GM12878 (cell line): ENCODE data around the gene HDAC9. TPM values are rescaled to one million over a fixed set of nuclear protein-coding genes. Genes with fewer than 3 reads are reported as not detected.

Experiments used
- ATAC-seq: fragments of 200-7000 bp; cut with Tn5 transposase; 3 replicates; pipeline ENCODE4 v1.9.1; 2020; ENCODE audit warnings: mild to moderate bottlenecking, moderate library complexity
- BruUV-seq: library from RNA; stranded (reverse); fragments of 400-500 nt; replicated peaks from 2 replicates; lab custom pipeline; 2021; lab: Mats Ljungman, UMichigan
- CTCF ChIA-PET: fragments of 300-600 bp; sonication (Branson Sonifier 250); formaldehyde crosslinking; extraction: SDS; loops from one replicate; lab custom pipeline; 2021; ENCODE audit warnings: inconsistent platforms; lab: Yijun Ruan, JAX
- POLR2A ChIA-PET: fragments of 350-600 bp; formaldehyde crosslinking; extraction: SDS; loops from one replicate; lab custom pipeline; 2021; ENCODE audit warnings: inconsistent platforms; lab: Charles Lee
- RAD21 ChIA-PET: fragments of 300-600 bp; sonication (Branson Sonifier 250); formaldehyde crosslinking; loops from one replicate; lab custom pipeline; 2023; ENCODE audit warnings: antibody characterized with exemption; ENCODE audit not compliant: unreplicated experiment; lab: Charles Lee
- SMC1A ChIA-PET: fragments of 300-600 bp; sonication (Branson Sonifier 250); formaldehyde crosslinking; loops from one replicate; lab custom pipeline; 2023; ENCODE audit not compliant: unreplicated experiment, uncharacterized antibody; lab: Charles Lee
- DNase-seq: peaks from one replicate; pipeline ENCODE4 v3.0.0-alpha.2; 2011; ENCODE audit warnings: low read depth, low spot score
- FAIRE-seq: peaks from 3 replicates; lab custom pipeline; 2011; peaks lifted over from hg19 to GRCh38; lab: Jason Lieb, UNC
- H2AFZ ChIP-seq: 2 replicates; pipeline ENCODE4 v1.6.0; 2011; ENCODE audit warnings: low read depth, low read length, control low read depth; ENCODE audit not compliant: control insufficient read depth
- H3K27ac ChIP-seq: 2 replicates; pipeline ENCODE4 v1.5.1; 2011; ENCODE audit warnings: control low read depth; ENCODE audit not compliant: control insufficient read depth, insufficient read depth
- H3K27me3 ChIP-seq, 2 experiments: replicated peaks in 1 of 2; 2 replicates each; pipeline versions ENCODE4 v1.6.0 to v1.6.1; 2011; ENCODE audit warnings: low read length in 1 of 2; ENCODE audit not compliant: control insufficient read depth in 2 of 2, insufficient read depth in 2 of 2
- H3K36me3 ChIP-seq, 2 experiments: 2 replicates each; pipeline ENCODE4 v1.5.1; 2011; ENCODE audit warnings: low read length in 1 of 2; ENCODE audit not compliant: control insufficient read depth in 2 of 2, insufficient read depth in 2 of 2
- H3K4me1 ChIP-seq: 2 replicates; pipeline ENCODE4 v1.6.1; 2011; ENCODE audit warnings: mild to moderate bottlenecking, low read length, moderate library complexity, mixed read lengths; ENCODE audit not compliant: control insufficient read depth, insufficient read depth
- H3K4me2 ChIP-seq: 2 replicates; pipeline ENCODE4 v1.6.0; 2011; ENCODE audit warnings: control low read depth; ENCODE audit not compliant: control insufficient read depth, insufficient read depth
- H3K4me3 ChIP-seq: fragments of 200-600 bp; sonication (generic); 2 replicates; pipeline ENCODE4 v1.5.1; 2016
- H3K79me2 ChIP-seq: 2 replicates; pipeline ENCODE4 v1.6.0; 2011; ENCODE audit warnings: low read length; ENCODE audit not compliant: control insufficient read depth, insufficient read depth
- H3K9ac ChIP-seq: 2 replicates; pipeline ENCODE4 v1.8.0; 2011; ENCODE audit warnings: low read length, control low read depth, mixed read lengths; ENCODE audit not compliant: control insufficient read depth, insufficient read depth
- H3K9me3 ChIP-seq: replicated peaks from 3 replicates; pipeline ENCODE4 v1.5.1; 2011; ENCODE audit warnings: mild to moderate bottlenecking, low read length; ENCODE audit not compliant: control insufficient read depth, insufficient read depth
- H4K20me1 ChIP-seq: 2 replicates; pipeline ENCODE4 v1.6.0; 2011; ENCODE audit not compliant: control insufficient read depth, insufficient read depth
- ASH2L ChIP-seq: fragments of 300-600, 200-600 bp; sonication (generic); IDR thresholded peaks from 2 replicates; pipeline ENCODE4 v1.6.1; 2017; ENCODE audit warnings: low read depth, mild to moderate bottlenecking, borderline replicate concordance
- KAT2A ChIP-seq: conservative IDR thresholded peaks from 2 replicates; pipeline ENCODE4 v1.6.1; 2011; ENCODE audit warnings: low read depth, low read length; ENCODE audit not compliant: control insufficient read depth
- MTA2 ChIP-seq: fragments of 450-650 bp; IDR thresholded peaks from 2 replicates; pipeline ENCODE4 v1.6.1; 2016; ENCODE audit warnings: low read depth, mild to moderate bottlenecking, moderate library complexity
- RUNX3 ChIP-seq: IDR thresholded peaks from 2 replicates; pipeline ENCODE4 v1.6.1; 2012; ENCODE audit warnings: low read length, inconsistent platforms
- WGBS: methylation state at CpG from one replicate; pipeline ENCODE4 v1.1.6; 2016; ENCODE audit warnings: low lambda C conversion rate; ENCODE audit not compliant: insufficient replicate concordance, insufficient coverage; ENCODE audit errors: missing lambda C conversion rate; 5-methylcytosine and 5-hydroxymethylcytosine counted together
- in situ Hi-C: fragments of 300-500 bp; cut with MboI; formaldehyde crosslinking; loops from 9 replicates; pipeline ENCODE4 v1.14.3; 2018; ENCODE audit warnings: mixed read lengths
- intact Hi-C: fragments of 100-400 bp; cut with micrococcal nuclease; formaldehyde crosslinking; loops from one replicate; pipeline ENCODE4 v1.14.2; 2022; ENCODE audit not compliant: unreplicated experiment
- polyA plus RNA-seq, 11 experiments: library from polyadenylated mRNA; depleted of rRNA in 4 of 11; unstranded in 6 of 11; stranded (reverse) in 5 of 11; fragments of >200 nt; fragmentation: Nextera tagmentation in 4 of 11; fragmentation: Illumina TruSeq in 1 of 11; extraction: Ambion mirVana in 4 of 11; extraction: Trizol in 1 of 11; gene quantifications; 1 replicate in 1 of 11; 2 replicates in 10 of 11; pipeline versions ENCODE4 v1.2.1 to v1.2.3, GENCODE V29; 2011 to 2016; ENCODE audit warnings: inconsistent platforms in 2 of 11, missing spikeins in 2 of 11, low read depth in 1 of 11
- total RNA-seq, 4 experiments: library from RNA; depleted of rRNA in 3 of 4; stranded (reverse); fragments of >200 nt in 3 of 4; fragmentation: Illumina TruSeq in 1 of 4; extraction: Trizol in 1 of 4; gene quantifications; 2 replicates each; pipeline versions ENCODE4 v1.2.1 to v1.2.3, GENCODE V29; 2013 to 2021
- TF ChIP-seq, protein P1 (sequence below): fragments of 450-650 bp; IDR thresholded peaks from 2 replicates; pipeline ENCODE4 v1.6.1; 2018; ENCODE audit warnings: mild to moderate bottlenecking, low read depth, moderate library complexity; ENCODE audit not compliant: partially characterized antibody
- TF ChIP-seq, protein P2 (sequence below): fragments of 450-650 bp; IDR thresholded peaks from 2 replicates; pipeline ENCODE4 v1.6.1; 2017; ENCODE audit warnings: mild to moderate bottlenecking, low read depth, inconsistent platforms; ENCODE audit not compliant: poor library complexity, severe bottlenecking

Gene HDAC9
- total and polyA plus RNA-seq, 10 of the 15 experiments (the other 5 are each of a cell fraction or from before 2014, with no cell fraction given) = 0.73 to 12.8 (median 0.92) TPM

DNA sequence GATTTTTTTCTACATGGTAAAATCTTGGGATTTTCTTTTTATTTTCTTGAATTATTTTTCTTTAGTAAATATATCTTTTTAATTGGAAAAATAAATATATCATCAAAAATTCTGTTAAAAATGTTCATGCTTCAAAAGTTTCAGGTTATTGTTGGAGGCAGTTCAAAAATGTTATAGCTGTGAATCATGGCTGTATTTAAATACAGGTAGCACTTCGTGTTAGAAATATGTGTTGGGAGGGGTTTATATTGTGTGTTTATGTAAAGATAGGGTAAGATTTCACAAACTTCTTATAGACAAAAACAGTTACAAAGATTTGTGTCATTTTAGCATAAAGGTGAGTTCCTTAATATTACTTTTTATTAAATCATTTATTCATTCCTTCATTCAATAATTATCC is 60.4 kb downstream of the HDAC9 start:
- no peak for ATAC-seq
- Histone ChIP-seq H3K9me3 (no peaks in the 10 kb centered on the region), H4K20me1 (no peaks in the 10 kb centered on the region), H2AFZ (no peak overlapping the region), H3K36me3 (no peaks in the 10 kb centered on the region), H3K79me2 (no peaks in the 10 kb centered on the region), H3K4me3 (no peak overlapping the region), H3K27me3 (no peaks in the 10 kb centered on the region), H3K4me1 (no peaks in the 10 kb centered on the region), H3K9ac (no peak overlapping the region), H3K27ac (no peak overlapping the region), H3K4me2 (no peak overlapping the region)
- FAIRE-seq = no peak
- POLR2A ChIA-PET = no interaction called here
- 50% methylated on average over 1 of the region's 1 CpG for WGBS
- no peak for TF ChIP-seq KAT2A
- TF ChIP-seq, protein P1, sequence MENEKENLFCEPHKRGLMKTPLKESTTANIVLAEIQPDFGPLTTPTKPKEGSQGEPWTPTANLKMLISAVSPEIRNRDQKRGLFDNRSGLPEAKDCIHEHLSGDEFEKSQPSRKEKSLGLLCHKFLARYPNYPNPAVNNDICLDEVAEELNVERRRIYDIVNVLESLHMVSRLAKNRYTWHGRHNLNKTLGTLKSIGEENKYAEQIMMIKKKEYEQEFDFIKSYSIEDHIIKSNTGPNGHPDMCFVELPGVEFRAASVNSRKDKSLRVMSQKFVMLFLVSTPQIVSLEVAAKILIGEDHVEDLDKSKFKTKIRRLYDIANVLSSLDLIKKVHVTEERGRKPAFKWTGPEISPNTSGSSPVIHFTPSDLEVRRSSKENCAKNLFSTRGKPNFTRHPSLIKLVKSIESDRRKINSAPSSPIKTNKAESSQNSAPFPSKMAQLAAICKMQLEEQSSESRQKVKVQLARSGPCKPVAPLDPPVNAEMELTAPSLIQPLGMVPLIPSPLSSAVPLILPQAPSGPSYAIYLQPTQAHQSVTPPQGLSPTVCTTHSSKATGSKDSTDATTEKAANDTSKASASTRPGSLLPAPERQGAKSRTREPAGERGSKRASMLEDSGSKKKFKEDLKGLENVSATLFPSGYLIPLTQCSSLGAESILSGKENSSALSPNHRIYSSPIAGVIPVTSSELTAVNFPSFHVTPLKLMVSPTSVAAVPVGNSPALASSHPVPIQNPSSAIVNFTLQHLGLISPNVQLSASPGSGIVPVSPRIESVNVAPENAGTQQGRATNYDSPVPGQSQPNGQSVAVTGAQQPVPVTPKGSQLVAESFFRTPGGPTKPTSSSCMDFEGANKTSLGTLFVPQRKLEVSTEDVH = no peak
- TF ChIP-seq ASH2L = no peak
- in situ Hi-C loops (no loop called here), intact Hi-C loops (no loop called here)
- no TSS peak for BruUV-seq
- RAD21 ChIA-PET = no interaction called here
- SMC1A ChIA-PET = interaction anchor here (1.0 kb wide), 1 partner anchor 13 kb away, joined by 3 read pairs; no protein-coding TSS in a partner anchor
- no peak for DNase-seq
- CTCF ChIA-PET = interaction anchor here (0.6 kb wide), 1 partner anchor 16 kb away, joined by 3 read pairs; no protein-coding TSS in a partner anchor

DNA sequence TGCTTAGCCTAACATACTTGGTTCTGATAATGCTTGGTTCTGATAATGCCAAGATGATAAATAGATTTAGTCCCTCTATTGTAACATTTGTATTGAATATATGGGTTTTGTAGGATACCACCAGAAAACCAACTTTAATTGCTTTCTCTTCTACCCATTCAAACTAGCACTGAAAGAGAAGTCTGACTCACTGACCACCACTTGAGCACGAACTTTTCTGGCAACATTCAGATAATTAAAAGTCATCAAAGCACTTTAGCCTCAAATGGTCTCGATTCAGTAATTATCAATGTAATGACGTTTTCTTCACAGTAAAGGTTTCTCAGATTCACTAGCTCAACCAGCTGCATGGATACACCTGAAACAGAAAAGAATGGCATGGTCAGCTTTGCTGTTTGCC is 63.0 kb downstream of the HDAC9 start:
- Histone ChIP-seq H3K9ac (no peak overlapping the region), H3K36me3 (no peaks in the 10 kb centered on the region), H2AFZ (no peak overlapping the region), H3K4me2 (no peak overlapping the region), H4K20me1 (no peaks in the 10 kb centered on the region), H3K9me3 (no peaks in the 10 kb centered on the region), H3K4me1 (no peaks in the 10 kb centered on the region), H3K27me3 (no peaks in the 10 kb centered on the region), H3K4me3 (no peak overlapping the region), H3K79me2 (no peaks in the 10 kb centered on the region), H3K27ac (no peak overlapping the region)
- no peak for DNase-seq
- TF ChIP-seq RUNX3 (peak; percentile 14; the same call in 1 of the 2 replicates), MTA2 (0 out of 2 replicates have a peak, but pooled peaks have one; percentile 40)
- TF ChIP-seq, protein P2, sequence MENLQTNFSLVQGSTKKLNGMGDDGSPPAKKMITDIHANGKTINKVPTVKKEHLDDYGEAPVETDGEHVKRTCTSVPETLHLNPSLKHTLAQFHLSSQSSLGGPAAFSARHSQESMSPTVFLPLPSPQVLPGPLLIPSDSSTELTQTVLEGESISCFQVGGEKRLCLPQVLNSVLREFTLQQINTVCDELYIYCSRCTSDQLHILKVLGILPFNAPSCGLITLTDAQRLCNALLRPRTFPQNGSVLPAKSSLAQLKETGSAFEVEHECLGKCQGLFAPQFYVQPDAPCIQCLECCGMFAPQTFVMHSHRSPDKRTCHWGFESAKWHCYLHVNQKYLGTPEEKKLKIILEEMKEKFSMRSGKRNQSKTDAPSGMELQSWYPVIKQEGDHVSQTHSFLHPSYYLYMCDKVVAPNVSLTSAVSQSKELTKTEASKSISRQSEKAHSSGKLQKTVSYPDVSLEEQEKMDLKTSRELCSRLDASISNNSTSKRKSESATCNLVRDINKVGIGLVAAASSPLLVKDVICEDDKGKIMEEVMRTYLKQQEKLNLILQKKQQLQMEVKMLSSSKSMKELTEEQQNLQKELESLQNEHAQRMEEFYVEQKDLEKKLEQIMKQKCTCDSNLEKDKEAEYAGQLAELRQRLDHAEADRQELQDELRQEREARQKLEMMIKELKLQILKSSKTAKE = no peak
- BruUV-seq = no TSS peak
- ChIA-PET SMC1A (interaction anchor here (0.7 to 1.9 kb wide), 3 partner anchors 20 to 89 kb away, joined by 3 to 5 read pairs (median 4); no protein-coding TSS in a partner anchor), CTCF (interaction anchor here (1.1 to 2.6 kb wide), 2 partner anchors 9 to 13 kb away, joined by 3 to 10 read pairs; no protein-coding TSS in a partner anchor), RAD21 (no interaction called here), POLR2A (no interaction called here)
- in situ Hi-C loops (no loop called here), intact Hi-C loops (no loop called here)
- 45% methylated on average over 3 of the region's 3 CpGs for WGBS
- peak; percentile 71 for ATAC-seq
- FAIRE-seq = no peak
